Measurements from ENCODE around the gene TARS3.
A peak's percentile ranks its signal among the peaks of the same experiment; 100 is the strongest.

The TARS3 gene

GRCh38 chr15:101702077-101702476 is 22.2 kb downstream of the TARS3 start:
- in situ Hi-C loops (cut with HindIII; ENCODE audit: low sequenced_read_pairs): no loop called here

GRCh38 chr15:101698314-101698713 is 26.0 kb downstream of the TARS3 start:
- in situ Hi-C loops (cut with HindIII; ENCODE audit: low sequenced_read_pairs): no loop called here
- H3K4me3 ChIP-seq (ENCODE audit: low read depth, low read length): no peak overlapping the region
- no peak for TF ChIP-seq CTCF (IDR thresholded peaks at IDR 0.05; ENCODE audit: low read depth, low read length)
- no peak for DNase-seq (ENCODE audit: low read depth, low spot score)

More at GRCh38 chr15:101702077-101702476, 22.2 kb downstream of the TARS3 start:
- DNase-seq (ENCODE audit: low read depth, low spot score): no peak
- TF ChIP-seq CTCF (IDR thresholded peaks at IDR 0.05; ENCODE audit: low read depth, low read length): no peak
- H3K4me3 ChIP-seq (ENCODE audit: low read depth, low read length): no peak overlapping the region

GRCh38 chr15:101697488-101697887 is 26.8 kb downstream of the TARS3 start:
- no peak overlapping the region for H3K4me3 ChIP-seq (ENCODE audit: low read depth, low read length)
- in situ Hi-C loops (cut with HindIII; ENCODE audit: low sequenced_read_pairs): no loop called here
- no peak for TF ChIP-seq CTCF (IDR thresholded peaks at IDR 0.05; ENCODE audit: low read depth, low read length)
- DNase-seq (ENCODE audit: low read depth, low spot score): no peak

GRCh38 chr15:101696829-101697228 is 27.4 kb downstream of the TARS3 start:
- H3K4me3 ChIP-seq (ENCODE audit: low read depth, low read length): no peak overlapping the region
- in situ Hi-C loops (cut with HindIII; ENCODE audit: low sequenced_read_pairs): no loop called here
- no peak for DNase-seq (ENCODE audit: low read depth, low spot score)
- no peak for TF ChIP-seq CTCF (IDR thresholded peaks at IDR 0.05; ENCODE audit: low read depth, low read length)

GRCh38 chr15:101694261-101694660 is 30.0 kb downstream of the TARS3 start:
- no peak for DNase-seq (ENCODE audit: low read depth, low spot score)
- no peak overlapping the region for H3K4me3 ChIP-seq (ENCODE audit: low read depth, low read length)
- TF ChIP-seq CTCF (IDR thresholded peaks at IDR 0.05; ENCODE audit: low read depth, low read length): peak; percentile 11
- in situ Hi-C loops (cut with HindIII; ENCODE audit: low sequenced_read_pairs): no loop called here

- DNase-seq (ENCODE audit: low read depth, low spot score): no peak
- no peak overlapping the region for H3K4me3 ChIP-seq (ENCODE audit: low read depth, low read length)
- in situ Hi-C loops (cut with HindIII; ENCODE audit: low sequenced_read_pairs): no loop called here
- no peak for TF ChIP-seq CTCF (IDR thresholded peaks at IDR 0.05; ENCODE audit: low read depth, low read length)
Observed at GRCh38 chr15:101692801-101693598, 31.3 kb downstream of the TARS3 start.

Data from astrocyte of the spinal cord (primary cell).